Measurements from ENCODE around the gene EXO1. TPM values are rescaled to one million over a fixed set of nuclear protein-coding genes. Genes with fewer than 3 reads are reported as not detected.
A peak's percentile ranks its signal among the peaks of the same experiment; 100 is the strongest.
"Not testable (repeated sequence)": the region's sequence is repeated elsewhere in the genome, so short reads cannot be mapped to it uniquely, and the experiment has no call there.

EXO1 gene
- total RNA-seq, 2 experiments from 2014 or later: 48.2 to 50.0 TPM

DNA sequence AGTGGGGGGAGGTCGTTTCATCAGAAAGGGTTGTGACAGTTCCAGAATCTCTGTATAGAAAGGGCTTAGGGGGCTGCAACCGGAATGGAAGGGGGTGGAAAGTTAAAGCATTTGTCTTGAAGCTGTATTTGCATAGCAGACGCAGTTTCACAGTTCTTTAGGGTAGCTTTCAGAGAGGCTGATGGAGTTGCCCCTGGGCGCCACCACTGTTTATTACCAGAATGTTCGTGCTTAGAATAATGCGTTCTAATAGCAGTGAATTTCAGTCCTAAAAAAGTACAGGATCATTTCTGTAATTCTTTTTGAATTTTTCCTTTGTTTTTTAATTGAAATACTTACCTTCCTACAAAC, 1.3 kb downstream of the EXO1 start:
- DNase-seq: no peak
- POLR2A ChIA-PET: interaction anchor here (2.9 kb wide), 1 partner anchor 208 kb away, joined by 12 read pairs; the partner anchor contains the start of genes CHML and OPN3
- peaks cover 32% of the 10 kb centered on the region for H3K4me1 Mint-ChIP-seq (ENCODE audit: low read depth)

DNA sequence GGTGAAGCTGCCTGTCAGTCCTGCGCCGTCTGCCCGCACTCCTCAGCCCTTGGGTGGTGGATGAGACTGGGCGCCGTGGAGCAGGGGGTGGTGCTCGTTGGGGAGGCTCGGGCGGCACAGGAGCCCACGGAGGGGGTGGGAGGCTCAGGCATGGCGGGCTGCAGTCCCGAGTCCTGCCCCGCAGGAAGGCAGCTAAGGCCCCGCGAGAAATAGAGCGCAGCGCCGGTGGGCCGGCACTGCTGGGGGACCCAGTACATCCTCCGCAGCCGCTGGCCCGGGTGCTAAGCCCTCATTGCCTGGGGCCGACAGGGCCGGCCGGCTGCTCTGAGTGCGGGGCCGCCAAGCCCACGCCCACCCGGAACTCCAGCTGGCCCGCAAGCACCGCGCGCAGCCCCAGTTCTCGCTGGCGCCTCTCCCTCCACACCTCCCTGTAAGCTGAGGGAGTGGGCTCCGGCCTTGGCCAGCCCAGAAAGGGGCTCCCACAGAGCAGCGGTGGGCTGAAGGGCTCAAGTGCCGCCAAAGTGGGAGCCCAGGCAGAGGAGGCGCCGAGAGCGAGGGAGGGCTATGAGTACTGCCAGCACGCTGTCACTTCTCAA, 7.6 kb downstream of the EXO1 start:
- ATAC-seq; H3K9me3 Mint-ChIP-seq (ENCODE audit: insufficient read depth); POLR2A ChIA-PET; H3K27me3 Mint-ChIP-seq (ENCODE audit: low read depth); H3K4me3 Mint-ChIP-seq; DNase-seq; H3K4me1 Mint-ChIP-seq (ENCODE audit: low read depth); H3K27ac Mint-ChIP-seq: not testable (repeated sequence)
- H3K36me3 Mint-ChIP-seq (ENCODE audit: low read depth): peaks cover 57% of the 10 kb centered on the region
- CTCF ChIA-PET: interaction anchor here (1.0 to 1.2 kb wide), 2 partner anchors 141 to 245 kb away, joined by 3 to 4 read pairs; no protein-coding TSS in a partner anchor

More for the DNA sequence above, 1.3 kb downstream of the EXO1 start:
- H3K27ac Mint-ChIP-seq: peak overlapping the region; percentile 100
- no peaks in the 10 kb centered on the region for H3K27me3 Mint-ChIP-seq (ENCODE audit: low read depth)
- H3K4me3 Mint-ChIP-seq: peak overlapping the region; percentile 96
- CTCF ChIA-PET: interaction anchor here (1.2 kb wide), 1 partner anchor 239 kb away, joined by 3 read pairs; no protein-coding TSS in a partner anchor
- H3K9me3 Mint-ChIP-seq (ENCODE audit: insufficient read depth): no peaks in the 10 kb centered on the region
- ATAC-seq: no peak
- peaks cover 41% of the 10 kb centered on the region for H3K36me3 Mint-ChIP-seq (ENCODE audit: low read depth)

GRCh38 chr1:241857131-241857530, 9.1 kb downstream of the EXO1 start:
- peaks cover 3% of the 10 kb centered on the region for H3K4me1 Mint-ChIP-seq (ENCODE audit: low read depth)
- no peaks in the 10 kb centered on the region for H3K27me3 Mint-ChIP-seq (ENCODE audit: low read depth)
- ChIA-PET CTCF (interaction anchor here (1.2 kb wide), 1 partner anchor 140 kb away, joined by 3 read pairs; no protein-coding TSS in a partner anchor), POLR2A (interaction anchor here (0.7 kb wide), 1 partner anchor 198 kb away, joined by 4 read pairs; no protein-coding TSS in a partner anchor)
- H3K9me3 Mint-ChIP-seq (ENCODE audit: insufficient read depth): no peaks in the 10 kb centered on the region
- H3K4me3 Mint-ChIP-seq: no peak overlapping the region
- no peak for DNase-seq
- no peak overlapping the region for H3K27ac Mint-ChIP-seq
- H3K36me3 Mint-ChIP-seq (ENCODE audit: low read depth): peaks cover 59% of the 10 kb centered on the region
- ATAC-seq: no peak

DNA sequence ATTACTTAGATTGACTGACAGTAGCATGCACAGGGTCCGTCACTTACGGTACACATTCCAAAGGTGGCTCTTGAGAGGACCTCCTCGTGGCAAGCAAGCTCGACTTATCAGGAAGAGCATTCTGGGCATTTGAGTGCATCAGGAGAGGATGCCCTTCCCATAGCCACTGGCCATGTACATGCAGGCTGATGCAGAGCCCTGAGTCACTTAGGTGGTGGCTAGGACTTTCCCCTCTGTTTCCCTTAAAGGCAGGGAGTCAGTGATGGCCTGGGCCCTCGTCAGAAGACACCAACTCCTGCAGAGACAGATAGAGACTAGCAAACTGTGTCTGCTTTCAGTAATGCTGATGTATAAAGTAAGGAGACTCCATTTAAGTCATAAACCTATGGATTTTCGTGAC, 12.9 kb downstream of the EXO1 start:
- CTCF ChIA-PET: no interaction called here

DNA sequence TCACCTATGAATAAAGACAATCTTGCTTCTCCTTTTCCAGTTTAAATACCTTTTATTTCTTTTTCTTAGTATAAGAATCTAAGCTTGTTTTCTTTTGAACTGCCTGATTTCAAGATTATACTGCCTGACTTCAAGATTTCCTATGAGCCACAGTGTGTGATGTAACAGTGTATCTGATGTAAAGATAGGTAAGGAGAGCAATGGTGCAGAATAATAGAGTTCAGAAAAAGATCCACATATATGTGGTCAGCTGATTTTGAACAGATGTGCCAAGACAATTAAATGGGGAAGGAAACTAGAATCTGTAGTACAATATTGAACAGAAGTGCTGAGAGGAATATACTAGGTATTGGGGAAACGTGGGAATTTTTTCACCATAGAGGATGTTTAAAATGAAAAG, 21.0 kb downstream of the EXO1 start:
- ChIA-PET CTCF (no interaction called here), POLR2A (no interaction called here)
- Mint-ChIP-seq H3K9me3 (ENCODE audit: insufficient read depth) (no peaks in the 10 kb centered on the region), H3K27me3 (ENCODE audit: low read depth) (no peaks in the 10 kb centered on the region), H3K27ac (peak overlapping the region; percentile 4), H3K4me1 (ENCODE audit: low read depth) (no peaks in the 10 kb centered on the region), H3K36me3 (ENCODE audit: low read depth) (peaks cover 62% of the 10 kb centered on the region), H3K4me3 (no peak overlapping the region)
- DNase-seq (no peak), ATAC-seq (no peak)

More for the DNA sequence above, 12.9 kb downstream of the EXO1 start:
- Mint-ChIP-seq H3K9me3 (ENCODE audit: insufficient read depth) (no peaks in the 10 kb centered on the region), H3K4me3 (no peak overlapping the region), H3K27ac (no peak overlapping the region), H3K36me3 (ENCODE audit: low read depth) (peaks cover 57% of the 10 kb centered on the region), H3K4me1 (ENCODE audit: low read depth) (no peaks in the 10 kb centered on the region), H3K27me3 (ENCODE audit: low read depth) (no peaks in the 10 kb centered on the region)
- ATAC-seq (no peak), DNase-seq (no peak)
- POLR2A ChIA-PET: interaction anchor here (0.8 to 1.0 kb wide), 2 partner anchors 11 to 12 kb away, joined by 4 read pairs; no protein-coding TSS in a partner anchor

- Mint-ChIP-seq H3K4me3 (no peak overlapping the region), H3K27ac (no peak overlapping the region), H3K9me3 (ENCODE audit: insufficient read depth) (no peaks in the 10 kb centered on the region), H3K4me1 (ENCODE audit: low read depth) (no peaks in the 10 kb centered on the region), H3K36me3 (ENCODE audit: low read depth) (peaks cover 57% of the 10 kb centered on the region), H3K27me3 (ENCODE audit: low read depth) (no peaks in the 10 kb centered on the region)
- DNase-seq (no peak), ATAC-seq (no peak)
- ChIA-PET POLR2A (no interaction called here), CTCF (no interaction called here)
Observed at GRCh38 chr1:241870336-241870735, 22.3 kb downstream of the EXO1 start.

- no peak overlapping the region for H3K27ac Mint-ChIP-seq
- no peaks in the 10 kb centered on the region for H3K9me3 Mint-ChIP-seq (ENCODE audit: insufficient read depth)
- no peaks in the 10 kb centered on the region for H3K4me1 Mint-ChIP-seq (ENCODE audit: low read depth)
- POLR2A ChIA-PET: no interaction called here
- DNase-seq: no peak
- H3K4me3 Mint-ChIP-seq: no peak overlapping the region
- no peaks in the 10 kb centered on the region for H3K27me3 Mint-ChIP-seq (ENCODE audit: low read depth)
- CTCF ChIA-PET: no interaction called here
- ATAC-seq: no peak
- H3K36me3 Mint-ChIP-seq (ENCODE audit: low read depth): peaks cover 56% of the 10 kb centered on the region
Observed at GRCh38 chr1:241870746-241871430, 22.9 kb downstream of the EXO1 start.

DNA sequence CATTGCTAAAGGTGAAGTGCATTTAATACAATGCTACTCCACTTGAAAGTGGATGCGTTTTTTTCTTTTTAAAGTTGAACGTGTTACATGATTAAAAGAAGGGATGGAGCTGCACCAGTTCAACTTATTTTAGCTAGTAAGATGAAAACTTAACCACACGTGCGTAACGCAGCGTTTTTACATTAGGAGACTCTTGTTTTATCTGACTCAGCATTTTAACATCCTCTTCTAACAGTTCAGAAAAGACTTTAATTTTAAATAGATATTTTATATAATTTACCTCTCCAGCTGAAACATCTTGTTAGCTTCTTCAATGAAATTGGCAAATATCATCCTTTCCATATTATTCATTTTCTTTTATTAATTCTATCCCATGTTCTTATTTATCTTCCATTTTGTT, 33.4 kb downstream of the EXO1 start:
- H3K4me1 Mint-ChIP-seq (ENCODE audit: low read depth): peaks cover 6% of the 10 kb centered on the region
- H3K27me3 Mint-ChIP-seq (ENCODE audit: low read depth): no peaks in the 10 kb centered on the region
- ChIA-PET CTCF (interaction anchor here (1.2 kb wide), 1 partner anchor 15 kb away, joined by 3 read pairs; no protein-coding TSS in a partner anchor), POLR2A (no interaction called here)
- H3K27ac Mint-ChIP-seq: no peak overlapping the region
- no peak for DNase-seq
- no peak for ATAC-seq
- peaks cover 52% of the 10 kb centered on the region for H3K36me3 Mint-ChIP-seq (ENCODE audit: low read depth)
- no peaks in the 10 kb centered on the region for H3K9me3 Mint-ChIP-seq (ENCODE audit: insufficient read depth)
- no peak overlapping the region for H3K4me3 Mint-ChIP-seq

DNA sequence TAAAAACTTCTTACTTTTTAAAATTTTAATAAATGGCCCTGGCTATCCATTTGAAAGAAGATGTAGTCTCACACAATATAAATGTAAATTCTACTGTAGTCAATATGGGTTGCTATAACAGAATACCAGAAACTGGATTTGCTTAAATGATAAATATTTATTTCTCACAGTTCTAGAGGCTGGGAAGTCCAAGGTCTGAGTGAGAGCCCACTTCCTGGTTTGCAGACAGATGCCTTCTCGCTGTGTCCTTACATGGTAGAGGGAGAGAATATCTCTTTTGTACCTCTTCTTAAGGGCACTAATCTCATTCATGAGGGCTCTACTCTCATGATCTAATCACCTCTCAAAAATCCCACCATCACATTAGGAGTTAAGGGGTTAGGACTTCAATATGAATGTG, 35.2 kb downstream of the EXO1 start:
- H3K4me1 Mint-ChIP-seq (ENCODE audit: low read depth): peaks cover 6% of the 10 kb centered on the region
- H3K27ac Mint-ChIP-seq: no peak overlapping the region
- no peaks in the 10 kb centered on the region for H3K9me3 Mint-ChIP-seq (ENCODE audit: insufficient read depth)
- no peak for DNase-seq
- H3K27me3 Mint-ChIP-seq (ENCODE audit: low read depth): no peaks in the 10 kb centered on the region
- no peak overlapping the region for H3K4me3 Mint-ChIP-seq
- ChIA-PET CTCF (no interaction called here), POLR2A (no interaction called here)
- ATAC-seq: no peak
- peaks cover 59% of the 10 kb centered on the region for H3K36me3 Mint-ChIP-seq (ENCODE audit: low read depth)

DNA sequence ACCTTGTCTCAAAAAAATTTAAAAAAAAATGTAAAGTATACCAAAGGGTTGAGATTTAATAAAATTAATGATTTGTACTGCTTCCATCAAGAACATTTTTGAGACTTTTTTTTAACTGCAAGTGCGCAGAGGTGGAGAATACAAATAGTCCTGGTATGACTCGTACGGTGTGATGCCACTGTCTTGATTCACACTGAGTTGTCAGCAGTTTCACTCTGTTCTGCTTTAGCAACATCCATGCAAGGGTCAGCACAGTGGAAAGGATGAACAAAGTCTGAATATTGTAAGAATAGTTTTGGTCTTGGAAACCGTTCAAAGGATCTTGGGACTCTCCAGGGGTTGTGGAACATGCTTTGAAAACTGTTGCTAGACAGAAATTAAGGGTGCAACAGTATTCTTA, 40.2 kb downstream of the EXO1 start:
- H3K27me3 Mint-ChIP-seq (ENCODE audit: low read depth): no peaks in the 10 kb centered on the region
- ChIA-PET POLR2A (no interaction called here), CTCF (no interaction called here)
- peaks cover 3% of the 10 kb centered on the region for H3K4me1 Mint-ChIP-seq (ENCODE audit: low read depth)
- H3K9me3 Mint-ChIP-seq (ENCODE audit: insufficient read depth): no peaks in the 10 kb centered on the region
- no peak overlapping the region for H3K27ac Mint-ChIP-seq
- peaks cover 45% of the 10 kb centered on the region for H3K36me3 Mint-ChIP-seq (ENCODE audit: low read depth)
- H3K4me3 Mint-ChIP-seq: no peak overlapping the region
- ATAC-seq: no peak
- DNase-seq: no peak

DNA sequence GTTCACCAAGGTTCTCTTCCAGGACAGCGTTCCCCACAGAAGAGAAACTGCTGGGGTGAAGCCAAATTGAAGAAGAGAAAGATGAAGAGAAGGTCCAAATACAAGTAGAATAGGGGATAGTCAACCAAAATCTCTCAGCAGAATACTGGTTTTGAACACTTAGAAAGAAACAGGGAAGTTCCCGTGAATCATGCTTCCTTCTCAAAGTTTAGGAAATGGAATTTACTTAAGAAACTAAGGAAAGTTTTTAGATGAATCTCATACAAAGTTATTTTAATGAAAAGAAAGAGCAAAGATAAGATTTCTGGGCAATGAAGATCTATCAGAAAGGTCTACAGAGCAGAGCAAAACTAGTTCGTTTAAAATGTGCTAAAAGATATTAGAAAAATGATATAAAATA, 43.3 kb downstream of the EXO1 start:
- ATAC-seq: no peak
- no peak for DNase-seq
- no peaks in the 10 kb centered on the region for H3K27me3 Mint-ChIP-seq (ENCODE audit: low read depth)
- no peak overlapping the region for H3K27ac Mint-ChIP-seq
- H3K36me3 Mint-ChIP-seq (ENCODE audit: low read depth): peaks cover 32% of the 10 kb centered on the region
- CTCF ChIA-PET: interaction anchor here (1.1 kb wide), 1 partner anchor 93 kb away, joined by 3 read pairs; no protein-coding TSS in a partner anchor
- no peaks in the 10 kb centered on the region for H3K9me3 Mint-ChIP-seq (ENCODE audit: insufficient read depth)
- POLR2A ChIA-PET: no interaction called here
- no peaks in the 10 kb centered on the region for H3K4me1 Mint-ChIP-seq (ENCODE audit: low read depth)
- H3K4me3 Mint-ChIP-seq: no peak overlapping the region

- Mint-ChIP-seq H3K9me3 (ENCODE audit: insufficient read depth) (no peaks in the 10 kb centered on the region), H3K36me3 (ENCODE audit: low read depth) (peaks cover 22% of the 10 kb centered on the region), H3K27me3 (ENCODE audit: low read depth) (no peaks in the 10 kb centered on the region), H3K4me1 (ENCODE audit: low read depth) (no peaks in the 10 kb centered on the region), H3K4me3 (no peak overlapping the region), H3K27ac (peak overlapping the region; percentile 15)
- no peak for DNase-seq
- POLR2A ChIA-PET: no interaction called here
- ATAC-seq: no peak
- CTCF ChIA-PET: interaction anchor here (3.5 kb wide), 1 partner anchor 104 kb away, joined by 19 read pairs; the partner anchor contains the start of gene MAP1LC3C
Observed at GRCh38 chr1:241894016-241894415, 46.0 kb downstream of the EXO1 start.

Data from activated CD8-positive, alpha-beta T cell treated with anti-CD3 and anti-CD28 coated beads, Interleukin-2, amount 10 ng/mL, durations not matched to agents 7 days and 5 days (primary cell).